ENCODE measurements around the gene HDLBP.

Gene HDLBP
- total RNA-seq: 432 to 968 (median 716) reads per million in 18 experiments

DNA sequence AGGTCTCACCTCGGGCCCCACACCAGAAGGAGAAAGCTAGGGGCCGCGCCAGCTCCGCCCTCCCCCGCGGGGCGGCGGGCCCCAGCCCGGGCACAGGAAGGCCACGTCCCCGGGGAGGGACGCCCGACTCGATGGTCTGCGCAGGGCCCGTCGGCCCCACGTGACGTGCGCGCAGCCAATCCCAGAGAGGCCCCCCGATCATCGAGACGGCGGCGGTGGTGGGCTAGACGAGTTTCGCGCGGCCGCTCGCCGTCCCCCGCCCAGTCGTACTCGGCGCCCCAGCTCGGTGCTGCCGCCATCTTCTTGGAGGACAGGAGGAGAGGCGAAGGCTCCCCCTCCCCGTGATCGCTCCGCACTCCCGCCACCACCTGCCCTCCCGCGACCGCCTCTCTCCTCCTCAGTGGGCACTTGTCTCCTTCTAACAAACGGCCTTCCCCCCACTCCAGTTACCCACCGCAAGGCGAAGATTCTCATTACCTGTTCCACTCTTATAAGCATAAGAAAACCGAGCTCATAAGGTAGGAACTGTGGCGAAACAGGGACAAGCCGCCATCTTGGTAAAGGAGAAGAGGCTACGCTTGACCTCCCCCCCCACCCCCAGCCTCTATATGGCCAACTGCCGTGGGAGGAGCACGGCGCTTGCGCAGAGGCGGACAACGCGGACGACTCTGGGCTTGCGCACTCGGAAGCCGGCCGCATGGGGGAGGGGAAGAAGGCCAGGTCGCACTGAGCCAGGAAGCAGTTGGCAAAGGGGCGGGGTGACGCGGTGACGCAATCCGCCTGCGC lies at the start of gene HDLBP:
TSS of gene HDLBP (minus strand) at position 580 of the 786 bp plus-strand sequence. CDS start 48,803 bp downstream, outside the sequence.
- peak; percentile 99 to 100 for DNase-seq

GRCh38 chr2:241364781-241365180 lies 49.3 kb upstream of the HDLBP start:
- DNase-seq: no peak

DNA sequence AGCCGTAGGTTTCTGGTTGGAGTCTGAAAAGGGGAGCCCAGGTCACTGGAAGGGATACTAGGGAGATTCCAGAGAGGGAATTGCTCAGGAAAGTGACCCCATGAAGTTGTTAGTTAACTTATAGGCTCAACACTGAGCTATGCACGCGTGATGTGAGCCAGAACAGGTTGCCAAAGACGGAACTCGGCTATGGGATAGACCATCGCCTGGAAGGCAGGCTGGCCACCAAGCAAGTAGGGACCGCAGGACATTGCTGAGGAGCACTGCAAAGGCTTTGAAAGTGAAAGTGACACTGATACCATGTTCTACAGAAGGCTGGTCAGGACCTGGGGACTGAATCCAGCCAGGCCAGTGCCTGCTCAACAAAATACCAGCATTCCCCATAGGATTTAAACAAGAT lies 48.0 kb upstream of the HDLBP start:
- DNase-seq: no peak

DNA sequence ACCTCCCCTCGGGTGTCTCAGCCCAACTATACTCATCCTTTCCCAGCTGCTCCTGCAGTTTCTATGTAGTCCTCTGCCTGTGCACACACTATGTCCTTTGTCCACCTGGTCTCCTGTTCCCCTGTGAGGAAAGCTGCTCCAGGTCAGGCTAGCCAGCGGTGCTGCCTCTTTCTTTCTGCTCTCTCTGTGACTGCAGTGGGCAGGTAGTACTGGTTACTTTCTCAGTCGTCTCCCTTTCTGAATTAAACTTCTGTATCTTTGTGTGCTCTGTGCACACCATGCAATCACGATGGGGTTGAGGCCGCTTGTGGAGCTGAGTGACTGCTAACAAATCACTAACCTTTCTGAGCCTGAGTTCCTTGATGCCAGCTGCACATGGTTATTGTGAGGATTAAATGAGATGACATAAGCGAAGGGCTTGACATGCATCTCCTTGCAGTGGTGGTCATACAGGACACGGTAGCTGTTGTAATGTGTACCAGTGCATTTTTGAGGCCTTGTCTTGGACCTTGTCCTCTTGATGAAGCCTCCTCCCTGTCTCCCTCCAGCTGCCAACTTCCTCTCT lies 44.1 kb upstream of the HDLBP start:
- DNase-seq: no peak

GRCh38 chr2:241358470-241358869 lies 43.0 kb upstream of the HDLBP start:
- DNase-seq: peak; percentile 72 to 75

DNA sequence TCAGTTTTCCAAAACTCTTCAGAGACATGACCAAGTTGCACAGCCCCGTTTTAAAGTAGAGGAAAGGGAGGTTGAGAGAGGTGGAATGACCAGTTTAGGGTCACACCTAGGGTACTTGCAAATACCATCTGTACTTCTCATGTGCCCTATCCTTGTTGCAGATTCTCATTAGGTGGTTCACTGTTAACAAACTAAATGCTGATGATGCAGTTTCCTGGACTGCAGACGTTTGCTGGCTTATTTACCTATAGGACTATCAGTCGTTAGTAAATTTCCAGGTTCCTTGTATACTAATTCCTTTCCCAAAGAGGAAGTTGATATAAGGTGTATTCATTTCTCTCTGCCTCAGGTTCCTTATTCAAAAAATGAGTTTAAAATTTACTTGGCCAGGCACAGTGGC lies 42.1 kb upstream of the HDLBP start:
- DNase-seq: no peak

GRCh38 chr2:241356871-241357260 lies 41.4 kb upstream of the HDLBP start:
- no peak for DNase-seq

DNA sequence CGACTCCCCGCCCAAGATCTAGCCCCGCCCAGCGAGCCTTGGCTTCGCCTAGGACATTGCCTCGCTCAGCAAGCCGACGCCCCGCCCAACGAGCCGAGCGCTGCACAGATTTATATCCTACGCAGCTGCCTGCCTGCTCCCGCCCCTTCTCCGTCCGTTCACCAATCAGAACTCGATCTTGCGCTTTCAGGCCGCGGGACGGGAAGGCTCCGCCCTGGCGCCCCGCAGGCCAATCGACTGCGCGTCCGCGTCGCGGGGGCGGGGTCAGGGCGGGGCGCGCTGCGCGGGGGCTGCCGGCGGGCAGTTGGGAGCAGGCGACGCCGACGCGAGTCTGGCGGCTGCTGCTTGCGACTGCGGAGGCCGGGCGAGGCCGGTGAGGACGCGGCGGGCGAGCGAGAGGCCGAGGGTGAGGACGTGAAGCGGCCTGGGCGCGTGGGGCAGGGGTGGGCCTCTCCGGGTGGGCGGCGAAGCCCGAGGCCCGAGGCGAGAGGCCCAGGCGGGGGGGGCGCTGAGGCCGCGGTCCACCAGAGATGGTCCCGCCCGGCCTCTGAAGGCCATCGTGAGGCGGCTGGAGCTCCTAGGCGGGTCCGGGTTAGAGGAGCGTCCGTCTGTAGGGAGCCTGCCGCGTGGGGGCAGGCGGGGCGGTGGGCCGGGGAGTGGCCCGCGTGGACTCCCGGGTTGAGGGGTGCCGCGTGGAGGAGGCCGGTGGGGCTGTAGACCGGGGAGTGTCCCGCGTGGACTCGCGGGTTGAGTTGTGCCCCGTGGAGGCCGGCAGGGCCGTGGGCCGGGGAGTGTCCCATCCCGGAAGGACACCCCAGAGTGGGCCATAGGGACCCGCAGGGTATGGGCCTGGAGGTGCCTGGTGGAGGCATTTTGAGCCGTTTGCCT lies 40.8 kb upstream of the HDLBP start, which contains the start of gene FARP2:
TSS of gene FARP2 (plus strand) at position 303 of the 888 bp plus-strand sequence. CDS start 16,823 bp downstream, outside the sequence.
- DNase-seq: peak; percentile 97 to 99

DNA sequence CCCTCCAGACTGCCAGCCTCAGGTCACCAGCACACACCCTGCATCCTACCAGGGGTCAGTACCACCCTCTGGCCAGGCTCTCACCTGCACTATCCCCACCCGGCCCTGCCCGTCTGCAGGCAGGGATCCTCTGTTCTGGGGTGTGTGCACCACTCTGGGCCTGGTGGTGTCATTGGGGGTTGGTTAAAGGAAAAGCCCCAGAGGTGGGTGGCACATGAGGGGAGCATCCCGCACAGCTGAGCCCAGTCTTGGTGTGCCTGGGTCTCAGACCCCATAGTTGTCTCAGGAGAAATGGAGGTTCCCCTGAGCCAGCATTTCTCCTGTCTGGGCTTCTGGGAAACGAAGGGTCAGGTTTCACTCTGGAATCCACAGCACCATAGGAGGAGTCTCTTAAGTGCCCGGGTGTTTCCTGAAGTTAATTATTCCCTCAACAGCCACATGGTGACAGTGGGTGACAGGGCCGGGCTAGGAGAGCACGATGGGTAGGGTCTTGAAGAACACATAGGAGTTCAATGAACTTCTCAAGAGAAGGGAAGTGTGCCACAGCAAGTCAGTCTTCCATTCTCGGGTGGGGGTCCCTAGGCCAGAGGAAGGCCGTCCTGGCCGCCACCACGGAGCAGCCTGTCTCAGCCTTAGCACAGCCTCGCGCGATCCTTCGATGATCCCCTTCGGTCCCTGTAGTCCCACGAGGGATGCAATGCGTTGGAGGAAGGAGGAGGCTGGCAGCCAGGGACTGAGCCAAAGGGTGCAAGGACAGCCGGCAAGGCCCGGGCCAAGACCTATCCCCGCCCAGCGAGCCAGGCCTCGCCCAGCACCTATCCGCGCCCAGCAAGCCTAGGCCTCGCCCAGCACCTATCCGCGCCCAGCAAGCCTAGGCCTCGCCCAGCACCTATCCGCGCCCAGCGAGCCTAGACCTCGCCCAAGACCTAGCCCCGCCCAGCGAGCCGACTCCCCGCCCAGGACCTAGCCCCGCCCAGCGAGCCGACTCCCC lies 39.5 kb upstream of the HDLBP start:
- peak; percentile 30 to 70 for DNase-seq

DNA sequence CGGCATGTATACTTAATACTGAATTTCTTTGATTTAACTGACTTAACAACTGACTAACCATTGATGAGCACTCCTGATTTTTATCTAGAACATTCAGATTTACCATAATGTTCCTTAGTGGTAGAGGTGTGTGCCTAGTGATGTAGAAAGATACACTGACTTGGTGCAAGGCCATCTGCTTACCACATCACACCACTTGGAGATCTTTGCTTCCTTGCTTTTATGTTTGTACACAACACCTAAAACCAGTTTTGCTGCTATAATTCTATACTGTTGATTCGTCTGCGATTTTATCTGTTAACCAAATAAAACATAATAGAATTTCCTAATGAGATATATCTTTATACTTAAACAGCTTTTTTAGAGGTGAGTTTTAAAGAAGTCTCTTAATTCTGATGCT lies 36.8 kb upstream of the HDLBP start:
- DNase-seq: no peak

GRCh38 chr2:241351640-241352031 lies 36.2 kb upstream of the HDLBP start:
- no peak for DNase-seq

- DNase-seq: no peak
These were observed 35.6 kb upstream of the HDLBP start for GRCh38 chr2:241350878-241351639.

- DNase-seq: no peak
These were observed 35.0 kb upstream of the HDLBP start for GRCh38 chr2:241350530-241350877.

GRCh38 chr2:241349941-241350340 lies 34.5 kb upstream of the HDLBP start:
- DNase-seq: no peak

DNA sequence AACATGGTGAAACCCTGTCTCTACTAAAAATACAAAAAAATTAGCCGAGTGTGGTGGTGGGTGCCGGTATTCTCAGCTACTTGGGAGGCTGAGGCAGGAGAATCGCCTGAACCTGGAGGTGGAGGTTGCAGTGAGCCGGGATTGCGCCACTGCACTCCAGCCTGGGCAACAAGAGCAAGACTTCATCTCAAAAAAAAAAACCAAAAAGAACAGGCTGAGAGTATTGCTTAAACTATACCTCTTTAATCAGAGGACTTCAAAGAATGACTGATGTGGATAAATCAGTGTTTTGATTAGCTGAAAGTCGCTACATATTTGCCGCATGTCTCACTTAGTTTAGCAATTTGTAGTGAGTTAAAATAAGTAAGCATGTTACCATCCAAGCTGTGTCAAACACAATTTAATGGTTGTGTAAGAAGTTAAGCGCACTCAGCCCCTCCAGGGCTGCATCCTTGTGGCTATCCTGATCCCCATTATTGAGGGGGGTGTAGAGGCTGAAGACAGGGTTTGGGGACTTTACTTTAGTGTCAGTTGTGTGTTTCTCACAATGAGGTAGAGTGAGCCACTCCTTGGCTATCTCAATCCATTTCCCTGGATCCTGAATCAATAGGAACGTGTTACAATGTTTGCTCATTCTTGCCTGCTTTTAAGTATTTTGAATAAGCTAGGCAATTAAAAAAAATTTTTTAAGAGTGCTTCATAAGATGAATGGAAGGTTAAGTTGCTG lies 29.6 kb upstream of the HDLBP start:
- DNase-seq: no peak

GRCh38 chr2:241340631-241341163 lies 25.2 kb upstream of the HDLBP start:
- no peak for DNase-seq

GRCh38 chr2:241339839-241340630 lies 24.6 kb upstream of the HDLBP start:
- no peak for DNase-seq

DNA sequence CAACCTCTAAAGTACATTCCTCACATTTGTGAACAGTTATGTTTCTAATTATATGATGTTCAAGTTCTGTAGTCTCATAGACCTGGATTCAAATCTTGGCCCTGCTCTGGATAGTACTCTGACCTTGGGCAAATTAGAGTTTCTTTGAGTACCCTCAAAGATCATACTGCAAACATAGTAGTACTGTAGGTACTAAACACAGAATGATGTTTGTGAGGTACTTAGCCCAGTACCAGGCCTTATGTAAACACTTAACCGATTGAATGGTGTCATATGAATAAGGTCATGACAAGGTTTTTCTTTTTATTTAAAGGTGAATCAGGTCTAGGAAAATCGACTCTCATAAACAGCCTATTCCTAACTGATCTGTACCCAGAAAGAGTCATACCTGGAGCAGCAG lies 19.3 kb upstream of the HDLBP start:
- DNase-seq: no peak

- DNase-seq: no peak
These were observed 15.1 kb upstream of the HDLBP start for GRCh38 chr2:241330616-241330981.
